ENCODE data around the gene OXNAD1.

DNA sequence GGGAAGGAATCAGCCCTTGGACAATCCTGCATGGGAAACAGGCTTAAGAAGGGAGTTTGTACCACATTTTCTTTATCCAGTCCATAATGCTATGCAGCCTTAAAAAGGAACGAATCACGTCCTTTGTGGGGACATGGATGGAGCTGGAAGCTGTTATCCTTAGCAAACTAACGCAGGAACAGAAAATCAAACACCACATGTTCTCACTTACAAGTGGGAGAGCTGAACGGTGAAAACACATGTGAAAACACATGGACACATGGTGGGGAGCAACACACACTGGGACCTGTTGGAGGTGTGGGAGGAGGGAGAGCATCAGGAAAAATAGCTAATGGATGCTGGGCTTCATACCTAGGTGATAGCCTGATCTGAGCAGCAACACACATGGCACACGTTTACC lies 70.3 kb downstream of the OXNAD1 start:
- TF ChIP-seq EP300 (IDR thresholded peaks at IDR 0.05) (no peak), POLR2A (IDR thresholded peaks at IDR 0.05) (no peak)
